ENCODE data around the gene SIN3B.

GRCh38 chr19:16851031-16851712, 22.0 kb downstream of the SIN3B start:
- no peak for TF ChIP-seq GATA3 (IDR thresholded peaks at IDR 0.05; ENCODE audit: low read depth, low read length)
- TF ChIP-seq GATA2 (IDR thresholded peaks at IDR 0.05; ENCODE audit: low read depth, low read length) = no peak
